Loucy (cell line): ENCODE results near the gene DACH1.

Experiments used
- H2AFZ ChIP-seq: fragments of 200-600 bp; sonication (generic); 2 replicates; pipeline ENCODE4 v1.6.0; 2016; ENCODE audit warnings: antibody characterized with exemption, mild to moderate bottlenecking, low read length, moderate library complexity
- H3F3A ChIP-seq: fragments of 200-600 bp; 2 replicates; pipeline ENCODE4 v1.6.0; 2016; ENCODE audit warnings: antibody characterized with exemption, low read depth, mild to moderate bottlenecking
- H3K27me3 ChIP-seq: fragments of 200-600 bp; sonication (generic); 2 replicates; pipeline ENCODE4 v1.6.1; 2014; ENCODE audit warnings: low read length, mild to moderate bottlenecking; ENCODE audit not compliant: insufficient read depth, poor library complexity, severe bottlenecking
- H3K36me3 ChIP-seq: fragments of 200-600 bp; sonication (generic); 2 replicates; pipeline ENCODE4 v1.6.1; 2016; ENCODE audit warnings: low read length; ENCODE audit not compliant: insufficient read depth
- H3K4me1 ChIP-seq: fragments of 200-600 bp; sonication (generic); 2 replicates; pipeline ENCODE4 v1.5.1; 2014; ENCODE audit warnings: low read length, mild to moderate bottlenecking; ENCODE audit not compliant: insufficient read depth, poor library complexity, severe bottlenecking
- H3K4me2 ChIP-seq: fragments of 200-600 bp; sonication (generic); 2 replicates; pipeline ENCODE4 v1.6.0; 2014; ENCODE audit warnings: antibody characterized with exemption, low read length, low read depth, mild to moderate bottlenecking; ENCODE audit not compliant: poor library complexity, severe bottlenecking
- H3K4me3 ChIP-seq: fragments of 200-600 bp; sonication (generic); 2 replicates; pipeline ENCODE4 v1.5.1; 2014; ENCODE audit warnings: low read length, mild to moderate bottlenecking, mixed read lengths; ENCODE audit not compliant: poor library complexity, severe bottlenecking
- H3K79me2 ChIP-seq: fragments of 200-600 bp; sonication (generic); 2 replicates; pipeline ENCODE4 v1.6.1; 2014; ENCODE audit warnings: low read length; ENCODE audit not compliant: insufficient read depth
- H3K9ac ChIP-seq: fragments of 200-600 bp; sonication (generic); 2 replicates; pipeline ENCODE4 v1.6.0; 2014; ENCODE audit warnings: mild to moderate bottlenecking, low read depth, low read length, moderate library complexity; ENCODE audit not compliant: poor library complexity, severe bottlenecking
- H3K9me2 ChIP-seq: fragments of 200-600 bp; sonication (generic); replicated peaks from 2 replicates; pipeline ENCODE4 v1.6.1; 2016; ENCODE audit warnings: low read depth, low read length, mixed read lengths
- H3K9me3 ChIP-seq: fragments of 200-600 bp; sonication (generic); 2 replicates; pipeline ENCODE4 v1.6.1; 2014; ENCODE audit warnings: mild to moderate bottlenecking, antibody characterized with exemption, low read length, low read depth; ENCODE audit not compliant: insufficient read depth
- H4K20me1 ChIP-seq: fragments of 200-600 bp; sonication (generic); 2 replicates; pipeline ENCODE4 v1.6.0; 2014; ENCODE audit warnings: antibody characterized with exemption, low read length, mild to moderate bottlenecking; ENCODE audit not compliant: insufficient read depth, poor library complexity, severe bottlenecking
- EZH2phosphoT487 ChIP-seq: fragments of 200-600 bp; IDR thresholded peaks from 2 replicates; pipeline ENCODE4 v1.6.1; 2018; ENCODE audit warnings: antibody characterized with exemption, mild to moderate bottlenecking, moderate library complexity, borderline replicate concordance
- TF ChIP-seq, protein P1 (sequence below): fragments of 200-600 bp; sonication (generic); conservative IDR thresholded peaks from 2 replicates; pipeline ENCODE4 v1.5.1; 2014; ENCODE audit warnings: mild to moderate bottlenecking, antibody characterized with exemption, low read length

The DACH1 gene

DNA sequence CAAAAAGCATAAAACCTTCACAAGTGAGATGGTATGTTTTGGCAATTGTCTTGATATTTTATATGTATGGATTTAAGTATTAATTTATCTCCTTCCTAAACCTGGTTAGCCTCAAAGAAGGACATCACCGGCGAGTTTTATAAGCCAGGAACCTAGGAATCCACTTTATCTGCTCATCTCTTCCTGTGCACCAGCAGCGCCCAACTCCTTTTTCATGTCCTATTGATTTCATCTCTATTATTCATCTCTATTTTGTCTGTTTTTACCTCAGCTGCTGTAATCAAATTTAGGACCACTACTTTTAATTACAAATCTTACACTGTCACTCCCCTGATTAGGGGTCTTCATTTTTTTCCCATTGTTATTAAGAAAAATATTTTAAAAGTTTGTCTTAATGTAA lies 286.4 kb downstream of the DACH1 start:
- peaks cover 5% of the 10 kb centered on the region for H3K4me1 ChIP-seq
- H3K9me2 ChIP-seq, result no peaks in the 10 kb centered on the region
- H3K9me3 ChIP-seq, result no peaks in the 10 kb centered on the region
- H3K4me3 ChIP-seq, result no peak overlapping the region
- H3K36me3 ChIP-seq, result no peaks in the 10 kb centered on the region
- no peaks in the 10 kb centered on the region for H3K79me2 ChIP-seq
- H2AFZ ChIP-seq, result no peak overlapping the region
- no peaks in the 10 kb centered on the region for H3K27me3 ChIP-seq
- H3F3A ChIP-seq, result no peaks in the 10 kb centered on the region
- no peak for TF ChIP-seq EZH2phosphoT487
- TF ChIP-seq, protein P1, sequence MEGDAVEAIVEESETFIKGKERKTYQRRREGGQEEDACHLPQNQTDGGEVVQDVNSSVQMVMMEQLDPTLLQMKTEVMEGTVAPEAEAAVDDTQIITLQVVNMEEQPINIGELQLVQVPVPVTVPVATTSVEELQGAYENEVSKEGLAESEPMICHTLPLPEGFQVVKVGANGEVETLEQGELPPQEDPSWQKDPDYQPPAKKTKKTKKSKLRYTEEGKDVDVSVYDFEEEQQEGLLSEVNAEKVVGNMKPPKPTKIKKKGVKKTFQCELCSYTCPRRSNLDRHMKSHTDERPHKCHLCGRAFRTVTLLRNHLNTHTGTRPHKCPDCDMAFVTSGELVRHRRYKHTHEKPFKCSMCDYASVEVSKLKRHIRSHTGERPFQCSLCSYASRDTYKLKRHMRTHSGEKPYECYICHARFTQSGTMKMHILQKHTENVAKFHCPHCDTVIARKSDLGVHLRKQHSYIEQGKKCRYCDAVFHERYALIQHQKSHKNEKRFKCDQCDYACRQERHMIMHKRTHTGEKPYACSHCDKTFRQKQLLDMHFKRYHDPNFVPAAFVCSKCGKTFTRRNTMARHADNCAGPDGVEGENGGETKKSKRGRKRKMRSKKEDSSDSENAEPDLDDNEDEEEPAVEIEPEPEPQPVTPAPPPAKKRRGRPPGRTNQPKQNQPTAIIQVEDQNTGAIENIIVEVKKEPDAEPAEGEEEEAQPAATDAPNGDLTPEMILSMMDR, result no peak
- no peak overlapping the region for H3K9ac ChIP-seq
- H4K20me1 ChIP-seq, result no peaks in the 10 kb centered on the region
- no peak overlapping the region for H3K4me2 ChIP-seq

DNA sequence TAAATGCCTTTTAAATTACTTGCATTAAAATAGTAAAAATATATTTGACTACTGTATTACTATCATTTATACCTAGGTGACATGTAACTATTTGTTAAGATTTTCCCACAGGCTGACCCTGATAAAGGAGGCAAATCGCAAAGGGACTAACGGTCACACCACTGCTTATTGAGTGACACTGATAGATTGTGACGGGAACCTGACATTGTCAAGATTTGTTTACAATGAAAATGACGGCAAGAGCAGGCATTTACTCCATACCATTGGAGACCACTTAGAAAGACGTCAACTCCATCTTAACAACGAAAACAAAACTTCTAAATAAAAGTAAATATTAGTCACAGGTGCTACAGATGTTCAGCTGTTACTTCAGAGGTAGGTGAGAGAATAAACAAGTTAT lies 289.0 kb downstream of the DACH1 start:
- no peaks in the 10 kb centered on the region for H3K27me3 ChIP-seq
- no peaks in the 10 kb centered on the region for H3K36me3 ChIP-seq
- no peaks in the 10 kb centered on the region for H3K9me3 ChIP-seq
- H3K79me2 ChIP-seq, result no peaks in the 10 kb centered on the region
- no peaks in the 10 kb centered on the region for H4K20me1 ChIP-seq
- H3F3A ChIP-seq, result no peaks in the 10 kb centered on the region
- TF ChIP-seq EZH2phosphoT487, result no peak
- TF ChIP-seq, protein P1, result no peak
- no peak overlapping the region for H3K4me3 ChIP-seq
- H3K9me2 ChIP-seq, result no peaks in the 10 kb centered on the region
- no peak overlapping the region for H3K4me2 ChIP-seq
- no peak overlapping the region for H2AFZ ChIP-seq
- H3K9ac ChIP-seq, result no peak overlapping the region
- no peaks in the 10 kb centered on the region for H3K4me1 ChIP-seq

DNA sequence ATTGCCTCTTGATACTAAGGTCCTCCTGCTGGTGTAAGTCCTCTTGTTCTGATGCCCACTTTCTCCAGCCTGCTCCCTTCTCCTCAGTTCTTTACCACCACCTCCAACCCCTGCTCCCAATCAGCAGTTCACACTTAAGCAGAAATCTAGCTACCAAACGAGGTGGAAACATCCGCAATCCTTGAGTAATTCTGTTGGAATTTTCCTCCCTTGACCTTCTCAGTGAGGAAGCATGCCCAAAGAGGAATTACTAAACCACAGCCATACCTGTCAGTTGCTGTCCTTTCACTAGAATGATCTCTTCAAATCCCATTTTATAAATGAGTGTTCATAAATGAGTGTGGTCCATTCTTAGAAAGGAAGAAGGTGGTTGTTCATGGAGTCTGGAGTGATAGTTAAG lies 289.9 kb downstream of the DACH1 start:
- Histone ChIP-seq H3F3A (no peaks in the 10 kb centered on the region), H3K36me3 (no peaks in the 10 kb centered on the region), H3K4me2 (no peak overlapping the region), H2AFZ (no peak overlapping the region), H3K4me3 (no peak overlapping the region), H4K20me1 (no peaks in the 10 kb centered on the region), H3K9ac (no peak overlapping the region), H3K27me3 (no peaks in the 10 kb centered on the region), H3K4me1 (no peaks in the 10 kb centered on the region), H3K9me2 (no peaks in the 10 kb centered on the region), H3K9me3 (no peaks in the 10 kb centered on the region), H3K79me2 (no peaks in the 10 kb centered on the region)
- TF ChIP-seq, protein P1, result no peak
